NCI-H2107 (cell line): ENCODE results near the gene FH.

Source experiments
- DNase-seq: peaks from one replicate; lab custom pipeline; 2025; lab: John Stamatoyannopoulos, UW

The FH gene

GRCh38 chr1:241521718-241522117, 2.2 kb upstream of the FH start:
- DNase-seq = no peak

- no peak for DNase-seq
Measured at GRCh38 chr1:241520080-241520465, 518 bp upstream of the FH start.

GRCh38 chr1:241518476-241519307, 863 bp downstream of the FH start:
- DNase-seq = peak; percentile 13

GRCh38 chr1:241513378-241513777, 6.2 kb downstream of the FH start:
- DNase-seq = no peak

GRCh38 chr1:241507189-241507863, 12.2 kb downstream of the FH start:
- no peak for DNase-seq

GRCh38 chr1:241503444-241503843, 16.1 kb downstream of the FH start:
- DNase-seq = no peak

- DNase-seq = peak; percentile 9
Measured at GRCh38 chr1:241499910-241500309, 19.6 kb downstream of the FH start.

- DNase-seq = peak; percentile 27
Measured at GRCh38 chr1:241495741-241496140, 23.8 kb downstream of the FH start.

- no peak for DNase-seq
Measured at GRCh38 chr1:241488739-241489138, 30.8 kb downstream of the FH start.

- DNase-seq = no peak
Measured at GRCh38 chr1:241485554-241485992, 34.0 kb downstream of the FH start.

- DNase-seq = no peak
Measured at GRCh38 chr1:241485145-241485544, 34.4 kb downstream of the FH start.

- no peak for DNase-seq
Measured at GRCh38 chr1:241482761-241483250, 36.7 kb downstream of the FH start.

- no peak for DNase-seq
Measured at GRCh38 chr1:241479294-241479693, 40.3 kb downstream of the FH start.

- no peak for DNase-seq
Measured at GRCh38 chr1:241475671-241476070, 43.9 kb downstream of the FH start.

- DNase-seq = no peak
Measured at GRCh38 chr1:241473026-241473425, 46.5 kb downstream of the FH start.

- DNase-seq = no peak
Measured at GRCh38 chr1:241470908-241471590, 48.5 kb downstream of the FH start.

- no peak for DNase-seq
Measured at GRCh38 chr1:241470361-241470760, 49.2 kb downstream of the FH start.

- DNase-seq = no peak
Measured at GRCh38 chr1:241465673-241466072, 53.9 kb downstream of the FH start.

GRCh38 chr1:241464985-241465384, 54.6 kb downstream of the FH start:
- no peak for DNase-seq

- DNase-seq = no peak
Measured at GRCh38 chr1:241462391-241462790, 57.2 kb downstream of the FH start.

GRCh38 chr1:241460098-241460873, 59.3 kb downstream of the FH start:
- peak; percentile 88 for DNase-seq
